BE2C (cell line): ENCODE data around the gene SLC44A1.

Source experiments
- DNase-seq: peaks from one replicate; pipeline ENCODE4 v3.0.0-alpha.2; 2020
- H3K27me3 ChIP-seq: fragments of 250-450 bp; sonication (Bioruptor Pico); 2 replicates; pipeline ENCODE4 v1.5.1; 2020; ENCODE audit warnings: mild to moderate bottlenecking
- H3K36me3 ChIP-seq: fragments of 250-450 bp; sonication (Bioruptor Pico); 2 replicates; pipeline ENCODE4 v1.5.1; 2020; ENCODE audit warnings: mild to moderate bottlenecking
- H3K4me1 ChIP-seq: fragments of 250-450 bp; sonication (Bioruptor Pico); 2 replicates; pipeline ENCODE4 v1.5.1; 2020
- H3K4me3 ChIP-seq: 2 replicates; pipeline ENCODE4 v1.5.1; 2011; ENCODE audit warnings: low read depth, low read length
- H3K9me3 ChIP-seq: fragments of 250-450 bp; sonication (Bioruptor Pico); 2 replicates; pipeline ENCODE4 v1.5.1; 2020
- CTCF ChIP-seq: IDR thresholded peaks from 2 replicates; pipeline ENCODE4 v1.5.1; 2012; ENCODE audit warnings: mild to moderate bottlenecking, low read depth, low read length

Gene SLC44A1

GRCh38 chr9:105363837-105364236, 119.4 kb downstream of the SLC44A1 start:
- no peak for TF ChIP-seq CTCF
- Histone ChIP-seq H3K27me3 (no peaks in the 10 kb centered on the region), H3K4me3 (no peak overlapping the region), H3K9me3 (no peaks in the 10 kb centered on the region), H3K36me3 (no peaks in the 10 kb centered on the region), H3K4me1 (no peaks in the 10 kb centered on the region)
- DNase-seq: no peak

GRCh38 chr9:105369911-105370310, 125.5 kb downstream of the SLC44A1 start:
- Histone ChIP-seq H3K4me1 (no peaks in the 10 kb centered on the region), H3K4me3 (no peak overlapping the region), H3K36me3 (no peaks in the 10 kb centered on the region), H3K27me3 (no peaks in the 10 kb centered on the region), H3K9me3 (no peaks in the 10 kb centered on the region)
- no peak for TF ChIP-seq CTCF
- DNase-seq: no peak

GRCh38 chr9:105373723-105374122, 129.3 kb downstream of the SLC44A1 start:
- no peaks in the 10 kb centered on the region for H3K36me3 ChIP-seq
- no peaks in the 10 kb centered on the region for H3K9me3 ChIP-seq
- DNase-seq: no peak
- no peak overlapping the region for H3K4me3 ChIP-seq
- no peaks in the 10 kb centered on the region for H3K4me1 ChIP-seq
- no peaks in the 10 kb centered on the region for H3K27me3 ChIP-seq
- no peak for TF ChIP-seq CTCF

GRCh38 chr9:105375323-105375722, 130.9 kb downstream of the SLC44A1 start:
- Histone ChIP-seq H3K4me3 (no peak overlapping the region), H3K9me3 (no peaks in the 10 kb centered on the region), H3K27me3 (no peaks in the 10 kb centered on the region), H3K4me1 (no peaks in the 10 kb centered on the region), H3K36me3 (no peaks in the 10 kb centered on the region)
- no peak for TF ChIP-seq CTCF
- no peak for DNase-seq

- H3K4me3 ChIP-seq: no peak overlapping the region
- H3K27me3 ChIP-seq: no peaks in the 10 kb centered on the region
- H3K9me3 ChIP-seq: no peaks in the 10 kb centered on the region
- no peak for DNase-seq
- no peaks in the 10 kb centered on the region for H3K4me1 ChIP-seq
- TF ChIP-seq CTCF: no peak
- no peaks in the 10 kb centered on the region for H3K36me3 ChIP-seq
These were observed 132.4 kb downstream of the SLC44A1 start for GRCh38 chr9:105376893-105377292.

- H3K27me3 ChIP-seq: no peaks in the 10 kb centered on the region
- H3K9me3 ChIP-seq: no peaks in the 10 kb centered on the region
- DNase-seq: no peak
- H3K4me3 ChIP-seq: no peak overlapping the region
- TF ChIP-seq CTCF: no peak
- H3K4me1 ChIP-seq: no peaks in the 10 kb centered on the region
- no peaks in the 10 kb centered on the region for H3K36me3 ChIP-seq
These were observed 141.0 kb downstream of the SLC44A1 start for GRCh38 chr9:105385381-105385985.
